GM19099 (cell line): ENCODE measurements around the gene C6orf132.

Experiments used
- POLR2A ChIP-seq: IDR thresholded peaks from 3 replicates; pipeline ENCODE4 v1.6.1; 2011; ENCODE audit warnings: low read depth; ENCODE audit not compliant: insufficient read length; ENCODE audit errors: extremely low read depth

The C6orf132 gene

DNA sequence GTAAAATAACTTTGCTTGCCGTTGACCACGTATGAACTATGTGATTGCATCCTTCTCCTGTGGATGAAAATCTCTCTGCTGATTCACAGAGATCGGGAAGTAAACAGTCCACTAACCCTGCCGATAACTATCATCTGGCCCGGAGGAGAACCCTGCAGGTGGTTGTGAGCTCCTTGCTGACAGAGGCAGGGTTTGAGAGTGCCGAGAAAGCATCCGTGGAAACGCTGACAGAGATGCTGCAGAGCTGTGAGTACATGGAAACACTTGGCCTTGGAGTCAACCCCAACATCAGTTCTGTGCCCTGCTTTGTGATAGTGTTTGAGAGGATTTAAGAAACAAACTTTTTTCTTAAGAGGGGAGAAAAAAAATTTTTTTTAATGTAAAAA lies 91.2 kb downstream of the C6orf132 start:
- no peak for TF ChIP-seq POLR2A
